ENCODE measurements around the gene MVD.

MVD gene

DNA sequence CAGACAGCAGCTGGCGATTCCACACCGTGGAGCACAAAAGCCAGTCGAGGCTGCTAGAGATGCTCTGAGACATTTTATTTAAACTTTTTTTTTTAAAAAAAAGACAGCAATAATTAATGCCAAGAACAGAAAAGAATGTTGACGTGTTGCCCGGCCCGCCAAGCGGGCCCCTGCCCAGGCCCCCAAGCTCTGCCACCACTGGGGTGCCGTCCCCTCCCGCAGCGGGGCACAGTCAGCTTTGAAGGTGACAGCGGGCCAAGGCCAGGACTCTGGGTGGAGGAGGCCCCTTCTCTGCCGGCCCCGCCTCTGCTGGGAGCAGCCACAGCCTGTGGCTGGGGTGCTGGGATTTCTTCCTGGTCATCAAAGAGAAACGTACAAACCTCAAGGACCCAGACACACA, 33.5 kb upstream of the MVD start:
- no peak for DNase-seq

DNA sequence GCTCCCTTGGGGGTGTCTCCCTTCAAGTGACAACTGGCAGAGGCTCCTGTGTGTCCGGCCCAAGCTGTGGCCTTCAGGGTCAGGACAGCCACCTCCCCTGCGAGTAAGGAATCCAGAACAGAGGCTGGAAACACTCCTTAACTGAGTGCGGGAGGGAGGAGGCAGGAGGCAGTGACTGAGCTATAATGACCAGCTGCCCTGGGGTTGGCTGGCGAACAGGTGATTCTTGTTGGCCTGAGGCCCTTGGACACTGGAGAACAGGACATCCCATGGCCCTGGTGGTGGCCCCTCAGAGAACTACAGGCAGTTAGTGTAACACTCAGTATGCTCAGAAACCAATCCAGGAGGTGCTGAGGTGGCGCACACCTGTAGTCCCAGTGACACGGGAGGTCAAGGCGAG, 32.9 kb upstream of the MVD start:
- no peak for DNase-seq

DNA sequence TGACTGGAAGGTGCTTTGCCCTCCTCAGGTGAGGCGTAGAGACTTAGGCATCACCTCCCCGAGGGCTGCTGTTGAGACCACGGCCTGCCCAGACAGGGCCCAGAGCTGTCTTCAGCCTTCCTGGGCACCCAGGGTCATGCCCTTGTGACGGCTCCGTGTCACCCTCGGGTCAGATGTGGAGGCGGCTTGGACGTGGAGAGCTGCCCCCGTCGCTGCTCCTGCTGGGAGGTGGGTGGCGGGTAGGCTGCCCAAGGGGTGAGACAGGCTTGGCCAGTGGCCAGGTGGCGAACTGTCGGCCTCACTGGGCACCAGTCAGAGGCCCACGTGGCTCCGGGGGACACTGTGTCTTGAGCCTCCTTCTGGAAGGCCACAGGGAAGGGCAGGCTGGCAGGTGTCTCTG, 32.3 kb upstream of the MVD start:
- no peak for DNase-seq

DNA sequence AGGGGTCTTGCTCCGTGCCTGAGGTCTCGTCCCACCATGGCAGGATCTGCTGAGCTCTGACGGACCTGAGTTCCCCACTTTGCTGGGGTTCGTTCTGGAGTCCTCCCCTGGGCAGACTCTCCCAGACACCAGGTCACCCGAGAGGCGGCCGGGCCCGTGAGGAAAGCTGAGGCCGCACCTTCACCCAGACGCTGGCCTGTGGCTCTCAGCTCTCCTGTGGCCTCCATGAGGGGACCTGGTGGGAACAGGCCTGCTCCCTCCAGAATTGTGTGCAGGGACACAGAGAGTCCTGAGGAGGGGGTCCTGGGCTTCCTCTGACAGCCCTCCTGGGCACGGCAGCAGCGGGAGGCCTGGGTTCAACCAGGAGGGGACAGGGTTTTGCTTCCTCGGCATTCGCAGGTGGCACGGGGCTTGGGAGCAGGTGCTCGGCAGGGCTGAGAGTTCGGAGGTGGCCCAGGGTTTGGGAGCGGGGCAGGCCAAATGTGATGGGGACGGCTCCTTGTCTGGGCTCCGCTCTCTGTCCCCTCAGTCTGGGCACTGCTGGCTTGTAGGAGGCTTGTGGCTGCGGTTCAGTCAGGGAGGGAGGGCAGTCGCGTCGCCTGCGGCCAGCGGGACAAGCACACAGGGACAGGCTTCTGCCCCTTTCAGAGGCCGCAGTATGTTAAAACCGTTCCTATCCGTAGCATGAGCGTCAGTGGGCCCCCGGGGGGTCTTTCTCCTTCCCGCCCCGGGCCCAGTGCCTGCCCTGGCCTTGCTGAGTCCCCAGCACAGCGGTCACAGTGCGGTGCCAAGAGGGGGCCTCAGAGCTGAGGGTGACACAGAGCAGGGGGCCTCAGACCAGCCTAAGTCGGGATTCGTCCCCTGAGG, 31.6 kb upstream of the MVD start:
- DNase-seq = no peak

DNA sequence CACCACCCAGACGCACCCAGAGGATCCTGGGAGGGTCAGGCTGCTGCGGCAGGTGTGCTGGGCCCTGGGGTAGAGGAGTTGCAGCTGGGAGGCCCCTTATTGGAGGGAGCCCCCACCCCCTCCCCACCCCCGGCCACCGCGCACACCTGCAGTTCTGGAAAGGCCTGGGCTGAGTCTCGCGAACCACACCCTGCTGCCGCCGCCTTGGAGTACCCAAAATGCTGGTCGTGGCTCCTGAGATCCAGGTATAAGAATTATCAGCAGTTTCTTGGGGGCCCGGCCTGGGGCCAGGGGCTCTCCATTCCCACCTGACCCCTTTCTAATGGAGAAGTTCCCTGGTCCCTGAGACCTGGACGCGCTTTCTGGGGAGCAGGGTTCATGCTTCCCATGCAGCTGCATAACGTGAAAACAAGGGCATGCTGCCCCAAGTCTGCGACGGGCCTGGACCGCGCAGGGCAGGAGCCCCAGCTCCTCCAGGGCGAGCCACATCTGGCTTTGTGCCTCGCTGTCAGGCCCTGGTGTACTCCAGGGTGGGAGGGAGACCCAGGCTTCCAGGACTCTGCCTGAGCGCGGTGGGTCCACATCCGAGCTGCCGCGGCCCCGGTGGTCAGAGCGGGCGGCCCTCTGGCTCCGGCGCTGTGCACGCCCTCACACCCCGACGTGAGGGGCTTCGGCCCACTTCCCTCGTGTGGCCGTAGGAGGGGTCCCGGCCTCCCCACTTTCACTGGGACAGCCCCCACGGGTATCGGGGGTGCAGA, 30.7 kb upstream of the MVD start:
- no peak for DNase-seq

DNA sequence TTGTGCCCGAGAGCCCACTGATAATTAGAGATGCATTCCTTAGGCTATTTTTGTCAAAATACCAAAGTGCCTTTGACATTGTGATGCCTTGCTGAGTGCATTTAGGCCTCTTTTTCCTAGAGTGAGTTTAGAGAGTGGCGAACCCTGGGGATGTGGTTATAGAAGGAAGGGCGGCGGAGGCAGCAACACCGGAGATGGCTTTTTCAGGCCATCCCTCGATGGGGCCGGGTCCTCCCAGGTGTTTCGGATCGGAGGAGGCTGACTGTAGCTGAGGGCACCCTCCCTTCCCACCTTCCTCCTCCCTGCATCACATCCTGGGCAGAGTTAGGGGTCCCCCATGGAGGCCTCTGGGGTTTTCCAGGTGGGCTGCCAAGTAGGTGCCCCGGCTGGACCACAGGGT, 30.0 kb upstream of the MVD start:
- DNase-seq = no peak

DNA sequence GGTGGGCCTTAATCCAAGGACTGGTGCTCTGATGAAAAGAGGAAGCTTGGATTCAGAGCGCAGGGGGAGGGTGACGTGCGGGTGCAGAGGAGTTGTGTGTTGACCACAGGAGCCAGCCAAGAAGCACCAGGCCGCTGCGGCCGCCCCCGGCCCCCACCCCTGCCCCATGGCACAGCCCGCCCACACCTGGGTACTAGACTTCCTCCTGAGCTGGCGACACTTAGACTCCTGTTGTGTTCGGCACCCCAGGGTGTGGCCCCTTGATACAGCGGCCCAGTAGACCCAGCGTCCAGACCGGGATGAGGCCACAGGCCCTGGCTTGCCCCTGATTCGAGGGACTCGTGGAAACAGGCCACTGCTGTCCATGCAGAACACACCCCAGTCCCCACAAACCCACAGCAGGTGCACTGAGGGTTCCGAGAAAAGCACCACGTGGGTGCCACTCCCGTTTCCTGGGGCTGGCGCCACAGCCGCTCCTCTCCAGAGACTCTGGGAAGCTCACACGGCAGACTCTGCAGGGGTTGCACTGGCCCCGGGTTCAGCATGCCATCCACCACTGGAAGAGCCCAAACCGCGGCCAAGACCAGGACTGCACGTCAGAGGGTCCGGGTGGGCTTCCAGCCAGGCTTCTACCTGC, 29.2 kb upstream of the MVD start:
- DNase-seq = no peak

DNA sequence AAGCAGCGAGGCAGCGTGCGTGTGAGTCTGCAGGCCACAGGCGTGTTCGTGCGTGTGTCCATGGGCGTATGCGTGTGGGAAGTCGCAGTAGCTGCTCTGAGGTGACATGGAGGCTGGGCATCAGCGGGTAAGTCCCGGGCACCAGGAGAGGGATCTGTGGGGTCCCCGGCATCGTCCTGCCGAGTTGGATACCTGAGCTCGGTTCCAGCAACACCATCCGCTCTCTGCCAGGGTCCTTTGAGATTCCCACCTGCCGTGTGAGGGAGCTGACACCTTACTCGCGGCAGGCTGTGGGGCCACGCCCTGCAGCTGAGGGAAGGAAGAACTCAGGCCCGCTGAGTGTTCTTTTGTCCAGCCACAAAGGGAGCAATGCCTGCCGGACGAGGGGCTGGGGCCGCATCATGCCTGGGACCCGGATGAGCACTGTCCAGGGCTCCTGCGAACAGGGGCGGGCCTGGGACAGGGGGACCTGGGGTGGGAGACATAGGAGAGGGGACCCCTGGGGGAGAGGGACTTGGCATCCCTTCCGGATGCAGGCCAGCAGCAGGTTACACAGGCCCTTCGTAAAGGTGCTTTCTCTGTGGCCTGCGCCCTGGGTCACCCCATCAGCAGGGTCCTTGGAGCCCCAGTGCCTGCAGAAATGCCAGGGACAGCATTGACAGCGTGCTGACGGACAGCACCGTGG, 28.4 kb upstream of the MVD start:
- no peak for DNase-seq

DNA sequence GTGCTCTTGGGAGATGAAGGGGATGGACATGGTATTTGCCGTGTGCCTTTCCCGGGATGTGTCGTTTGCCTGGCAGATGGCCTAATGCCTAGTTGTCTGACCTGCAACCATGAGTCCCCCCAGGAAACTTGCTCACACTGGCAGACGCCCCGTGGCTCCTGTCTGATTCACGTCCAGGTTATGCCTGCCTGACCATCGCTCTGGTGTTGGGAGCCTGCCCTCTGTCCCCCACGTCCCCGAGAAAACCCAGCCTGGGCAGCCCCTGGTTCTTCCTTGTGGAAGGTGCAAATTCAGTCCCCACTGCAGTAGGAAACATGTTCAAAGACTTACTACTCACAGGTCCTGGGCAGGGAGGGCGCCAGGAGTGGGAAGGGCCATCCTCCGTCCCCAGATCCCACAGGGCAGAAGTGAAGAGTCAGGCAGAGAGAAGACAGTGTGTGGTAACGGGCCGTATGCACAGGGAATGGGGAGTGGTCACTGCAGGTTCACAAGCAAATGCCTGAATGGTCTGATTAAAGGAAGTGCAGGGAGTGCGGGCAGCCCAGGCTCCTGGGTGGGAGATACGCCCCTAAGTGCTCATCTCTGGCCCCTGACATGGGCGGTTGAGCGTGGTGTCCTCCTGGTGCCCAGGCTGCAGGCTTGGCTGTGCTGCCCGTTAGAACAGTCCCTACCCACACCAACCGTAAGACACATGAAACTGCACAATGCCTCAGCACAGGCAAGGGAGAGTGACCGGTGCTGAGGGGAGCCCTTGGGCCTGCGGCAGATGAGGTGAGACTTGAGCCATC, 27.6 kb upstream of the MVD start:
- DNase-seq = no peak

DNA sequence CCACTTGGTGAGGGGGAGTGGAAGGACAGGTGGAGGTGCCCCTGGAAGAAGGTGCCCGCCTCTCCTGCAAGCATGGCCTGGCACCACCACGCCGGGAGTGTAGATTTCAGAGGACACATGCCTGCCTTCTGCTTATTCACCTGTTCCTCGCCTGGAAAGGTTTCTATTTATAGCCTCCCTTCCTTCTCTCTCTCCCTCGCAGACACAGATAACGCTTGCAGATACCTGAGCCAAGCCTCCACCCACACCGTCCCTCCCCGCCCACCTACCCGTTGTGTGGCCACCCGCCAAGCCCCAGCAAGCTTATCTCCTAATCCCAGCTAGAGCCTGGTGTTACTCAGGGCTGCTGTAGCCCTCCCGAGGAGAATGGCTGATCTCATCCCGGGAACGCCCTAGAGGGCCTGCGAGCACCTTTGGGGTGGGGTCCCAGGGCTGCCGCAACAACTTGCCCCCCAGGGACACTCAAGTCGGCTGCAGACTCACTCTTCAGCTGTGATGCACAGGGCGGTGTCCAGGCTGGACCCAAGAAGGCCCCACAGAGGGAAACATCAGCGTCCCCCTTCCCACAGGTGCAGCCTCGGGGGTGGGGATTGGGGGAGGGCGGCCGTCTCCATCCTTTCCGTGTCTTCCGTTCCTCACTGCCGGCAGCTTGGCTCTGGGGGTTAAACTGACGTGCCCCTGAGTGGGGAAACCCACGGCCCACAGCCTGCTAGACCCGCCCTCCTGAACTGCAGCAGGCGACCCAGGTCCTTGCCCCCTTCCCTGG, 25.3 kb upstream of the MVD start:
- peak; percentile 14 to 58 for DNase-seq

DNA sequence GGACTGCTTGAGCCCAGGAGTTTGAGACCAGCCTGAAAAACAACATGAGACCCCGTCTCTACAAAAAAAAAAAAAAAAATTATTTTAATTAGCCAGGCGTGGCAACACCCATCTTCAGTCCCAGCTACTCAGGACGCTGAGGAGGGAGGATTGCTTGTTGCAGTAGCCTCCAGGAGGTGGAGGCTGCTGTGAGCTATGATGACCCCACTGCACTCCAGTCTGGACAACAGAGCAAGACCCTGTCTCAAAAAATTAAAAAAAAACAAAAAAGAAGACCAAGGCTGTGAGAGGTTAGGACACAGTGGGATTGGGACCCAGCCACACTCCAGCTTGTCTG, 24.8 kb upstream of the MVD start:
- DNase-seq = no peak

DNA sequence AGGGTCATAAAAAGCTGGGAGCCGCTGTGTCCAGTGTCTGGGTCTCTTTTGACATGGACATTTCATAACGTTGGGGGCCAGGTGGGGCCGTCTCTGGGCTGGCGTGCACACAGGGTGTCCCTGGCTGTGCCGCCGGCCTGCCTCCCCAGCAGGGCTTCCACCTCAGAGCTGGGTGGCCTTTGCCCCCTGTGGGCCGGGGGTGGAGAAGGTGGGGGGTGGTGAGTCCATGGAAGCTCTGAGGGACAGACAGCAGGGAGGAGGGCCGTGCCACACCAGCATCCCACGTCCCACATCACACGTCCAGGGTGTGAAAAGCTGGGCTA, 24.3 kb upstream of the MVD start:
- no peak for DNase-seq

DNA sequence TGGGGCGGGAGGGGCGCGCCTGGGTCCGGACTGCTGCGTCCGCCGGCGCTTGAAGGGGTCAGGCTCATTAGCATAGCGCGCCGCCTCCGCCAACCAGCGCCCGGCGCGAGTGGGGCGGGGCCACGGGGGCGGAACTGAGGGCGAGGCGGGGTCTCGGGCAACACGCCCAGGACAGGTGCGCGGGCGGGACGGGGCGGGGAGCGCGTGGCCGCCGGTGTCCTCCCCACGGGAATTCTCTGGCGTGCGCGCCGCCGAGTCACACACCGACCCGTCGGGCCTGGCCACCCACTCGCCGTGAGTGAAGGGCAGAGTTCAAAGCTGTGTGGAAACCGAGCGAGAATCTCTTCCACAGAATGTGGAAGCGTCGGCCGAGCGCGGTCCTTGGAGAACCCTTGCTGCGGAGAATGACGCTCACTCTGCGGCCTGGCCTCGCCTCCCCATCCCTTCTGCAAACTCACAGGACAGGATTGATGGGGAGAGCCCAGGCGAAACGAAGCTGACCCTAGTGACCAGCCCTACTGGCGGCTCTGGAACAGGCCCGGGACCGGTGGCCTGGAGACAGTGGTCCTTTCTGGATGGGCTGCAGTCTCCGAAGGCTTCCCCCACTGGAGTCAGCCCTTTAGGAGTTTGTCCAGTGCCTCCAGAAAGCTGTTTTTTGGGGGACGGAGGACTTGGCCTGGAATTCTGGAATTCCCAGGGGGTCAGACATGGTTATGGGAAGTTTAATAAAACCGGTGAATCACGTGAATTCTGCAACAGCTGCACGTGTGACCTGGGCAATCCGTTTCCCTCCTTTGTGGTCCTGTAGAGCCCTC, 23.8 kb upstream of the MVD start, which contains the start of gene SNAI3:
SNAI3 (minus strand) TSS at position 69 of the 815 bp plus-strand sequence. CDS start 101 bp downstream, outside the sequence.
- DNase-seq = peak; percentile 37 to 76

DNA sequence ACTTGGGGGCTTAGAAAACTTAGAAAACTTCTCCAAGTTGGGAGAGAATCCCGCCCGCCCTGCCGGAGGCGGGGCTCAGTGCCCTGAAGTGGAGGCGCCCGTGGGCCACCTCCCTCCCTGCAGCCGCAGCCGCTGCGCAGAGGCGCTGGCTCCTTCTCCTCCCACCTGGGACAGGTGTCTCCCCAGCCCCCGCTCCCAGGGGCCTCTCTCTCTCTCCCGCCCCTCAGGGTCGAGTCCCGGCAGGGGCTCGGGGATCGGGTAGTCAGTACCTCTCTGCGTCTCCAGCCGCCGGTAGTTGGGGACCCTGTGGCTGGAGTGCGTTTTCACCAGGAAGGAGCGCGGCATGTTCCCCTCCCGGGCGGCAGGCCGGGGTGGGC, 23.2 kb upstream of the MVD start:
- no peak for DNase-seq

DNA sequence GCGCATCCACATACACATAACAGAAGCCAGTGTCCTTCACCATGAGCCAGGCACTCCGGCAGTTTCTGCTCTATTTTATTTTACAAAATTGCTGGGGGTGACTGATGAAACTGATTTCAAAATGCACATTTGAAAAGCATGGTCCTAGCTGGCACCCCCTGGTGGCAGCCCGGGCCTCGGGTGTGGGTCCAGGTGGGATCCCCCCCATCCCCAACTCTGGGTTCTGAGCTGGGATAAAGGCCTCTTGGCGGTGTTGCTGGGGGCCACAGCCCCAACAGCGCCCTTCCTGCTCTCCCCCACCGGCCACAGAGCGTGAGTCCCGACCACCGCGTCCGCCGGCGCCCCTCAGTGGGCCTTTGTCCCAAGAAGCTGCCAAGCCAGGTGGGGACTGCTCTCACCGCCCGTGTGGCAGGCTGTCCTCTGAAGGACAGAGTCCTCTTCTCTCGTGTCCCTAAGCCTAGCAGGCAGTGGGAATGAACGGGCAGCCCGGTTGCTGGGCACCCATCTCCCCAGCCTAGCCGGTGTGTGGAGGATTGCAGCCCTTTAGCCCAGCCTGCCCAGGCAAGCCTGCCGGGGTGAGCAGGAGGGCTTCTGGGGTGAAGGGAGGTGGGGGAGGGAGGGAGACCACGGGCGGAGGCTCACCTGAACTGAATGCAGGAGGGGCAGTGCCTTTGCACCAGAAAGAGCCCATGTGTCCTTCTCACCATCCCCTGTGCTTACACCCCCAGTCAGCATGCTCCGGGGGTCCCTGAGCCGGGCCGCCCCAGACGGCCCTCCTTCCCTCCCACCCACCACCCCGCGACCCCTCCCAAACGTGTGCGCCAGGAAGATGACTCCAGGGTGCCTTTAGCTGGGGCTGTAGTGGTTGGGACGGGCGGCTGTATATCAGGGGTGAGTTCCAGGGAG, 22.5 kb upstream of the MVD start:
- peak in 1 of 2 experiments; percentile 44 for DNase-seq

DNA sequence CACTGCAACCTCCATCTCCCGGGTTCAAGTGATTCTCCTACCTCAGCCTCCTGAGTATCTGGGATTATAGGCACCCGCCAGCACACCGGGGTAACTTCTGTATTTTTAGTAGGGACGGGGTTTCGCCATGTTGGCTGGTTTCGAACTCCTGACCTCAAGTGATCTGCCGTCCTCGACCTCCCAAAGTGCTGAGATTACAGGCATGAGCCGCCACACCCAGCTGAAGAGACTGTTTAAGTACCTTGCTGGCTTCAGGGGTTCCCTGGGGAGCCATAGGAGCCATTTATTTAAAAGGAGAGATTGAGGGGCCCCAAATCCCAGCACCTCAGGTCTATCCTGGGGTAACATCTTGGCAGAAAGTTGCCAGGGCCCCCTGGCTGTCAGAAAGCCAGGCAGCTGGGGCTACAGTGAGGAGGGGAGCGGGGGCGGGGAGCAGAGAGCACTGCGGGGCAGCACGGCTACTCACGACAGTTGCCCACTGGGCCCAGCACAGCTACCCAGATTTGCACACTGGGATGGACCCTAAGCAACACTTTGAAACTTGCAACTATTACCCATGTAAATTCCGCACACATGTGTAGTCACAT, 21.8 kb upstream of the MVD start:
- DNase-seq = no peak

DNA sequence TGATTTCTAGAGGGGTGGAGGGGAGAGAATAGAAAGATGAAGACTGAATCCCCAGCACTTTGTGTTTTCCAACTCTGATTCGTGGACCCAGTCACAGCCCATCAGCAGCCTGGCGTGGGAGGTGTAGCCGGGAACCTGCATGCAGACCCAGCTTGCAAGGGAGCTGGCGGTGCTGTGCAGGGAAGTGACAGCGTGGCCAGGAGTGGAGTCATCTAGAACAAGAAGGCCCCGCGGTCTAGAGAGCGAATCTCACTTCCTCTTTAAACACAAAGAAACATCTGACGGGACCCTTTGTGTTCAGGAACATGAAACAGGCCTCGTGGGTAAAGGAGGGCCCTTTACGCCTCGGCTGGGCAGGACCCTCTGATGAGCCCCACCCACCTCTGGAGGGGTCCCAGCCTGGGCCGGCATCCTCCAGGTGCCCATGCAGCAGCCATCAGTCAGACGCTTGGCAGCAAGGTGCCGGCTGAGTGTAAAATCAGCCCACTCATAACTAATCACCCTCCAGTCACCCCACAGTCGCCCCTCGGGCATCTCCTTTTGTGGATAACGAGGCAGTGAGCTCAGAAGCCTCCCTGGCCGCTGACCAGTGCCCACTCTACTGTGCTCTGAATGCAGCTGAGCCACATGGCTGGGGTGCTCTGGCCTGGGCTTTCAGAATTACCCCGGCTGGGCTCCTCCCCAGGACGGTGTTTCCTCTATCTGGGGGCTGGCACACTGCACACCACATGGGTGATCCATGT, 19.0 kb upstream of the MVD start:
- no peak for DNase-seq

DNA sequence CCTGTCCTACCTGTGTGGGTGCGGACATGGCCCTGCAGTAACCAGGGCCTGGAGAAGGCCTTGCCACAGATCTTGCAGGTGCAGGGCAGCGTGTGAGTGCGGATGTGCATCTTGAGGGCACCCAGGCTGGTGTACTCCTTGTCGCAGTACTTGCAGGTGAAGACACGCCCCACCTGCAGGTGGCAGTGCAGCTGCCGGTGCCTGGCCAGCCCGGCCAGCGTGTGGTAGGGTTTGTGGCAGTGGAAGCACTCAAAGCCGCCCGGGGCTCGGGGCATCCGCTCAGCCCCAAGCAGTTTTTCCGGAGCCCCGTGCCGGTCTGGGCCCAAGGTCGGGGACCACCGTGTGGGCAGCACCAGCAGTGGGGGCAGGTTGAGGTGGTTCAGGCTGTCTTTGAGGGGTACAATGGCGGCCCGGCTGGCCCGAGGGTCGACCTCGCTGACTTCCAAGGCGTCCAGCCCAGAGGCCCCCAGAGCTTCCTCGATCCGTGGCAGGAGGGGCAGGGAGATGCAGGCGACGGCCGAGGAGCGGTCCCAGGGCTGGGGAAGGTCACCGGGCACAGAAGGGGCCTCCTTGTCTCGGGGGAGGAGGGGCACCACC, 18.3 kb upstream of the MVD start:
- DNase-seq = no peak

Data from NCI-H524 (cell line).